Calu3 (cell line): ENCODE results near the gene CCN6. TPM values are rescaled to one million over a fixed set of nuclear protein-coding genes. Genes with fewer than 3 reads are reported as not detected.

Experiments used
- BruUV-seq: library from RNA; stranded (reverse); fragments of 400-500 nt; replicated peaks from 2 replicates; lab custom pipeline; 2021; lab: Mats Ljungman, UMichigan
- CTCF ChIA-PET: fragments of 300-600 bp; sonication (Branson Sonifier 250); formaldehyde crosslinking; loops from one replicate; lab custom pipeline; 2022; ENCODE audit warnings: antibody characterized with exemption; lab: Charles Lee
- DNase-seq: peaks from one replicate; pipeline ENCODE4 v3.0.0; 2022
- H3K27ac Mint-ChIP-seq: one replicate; pipeline ENCODE4 v1.8.0; 2022; ENCODE audit warnings: mixed read lengths; ENCODE audit not compliant: unreplicated experiment
- H3K27me3 Mint-ChIP-seq: one replicate; pipeline ENCODE4 v1.8.0; 2022; ENCODE audit warnings: mixed read lengths; ENCODE audit not compliant: unreplicated experiment
- H3K36me3 Mint-ChIP-seq: one replicate; pipeline ENCODE4 v1.8.0; 2022; ENCODE audit warnings: mild to moderate bottlenecking, moderate library complexity, mixed read lengths; ENCODE audit not compliant: insufficient read depth, unreplicated experiment
- H3K4me1 Mint-ChIP-seq: one replicate; pipeline ENCODE4 v1.8.0; 2022; ENCODE audit warnings: mild to moderate bottlenecking, low read depth, mixed read lengths; ENCODE audit not compliant: unreplicated experiment
- H3K4me3 Mint-ChIP-seq: one replicate; pipeline ENCODE4 v1.8.0; 2022; ENCODE audit warnings: mild to moderate bottlenecking, low read depth, moderate library complexity, mixed read lengths; ENCODE audit not compliant: unreplicated experiment
- H3K9me3 Mint-ChIP-seq: one replicate; pipeline ENCODE4 v1.8.0; 2022; ENCODE audit warnings: low read depth, mixed read lengths; ENCODE audit not compliant: unreplicated experiment
- CTCF ChIP-seq: fragments of 200-600 bp; IDR thresholded peaks from one replicate; pipeline ENCODE4 v1.8.0; 2022; ENCODE audit warnings: antibody characterized with exemption; ENCODE audit not compliant: unreplicated experiment
- intact Hi-C: fragments of 100-400 bp; cut with micrococcal nuclease; formaldehyde crosslinking; loops from one replicate; pipeline ENCODE4 v1.10.0; 2022; ENCODE audit not compliant: unreplicated experiment
- total RNA-seq: library from RNA; stranded (reverse); gene quantifications from 2 replicates; pipeline ENCODE4 v1.2.3, GENCODE V29; 2022

Gene CCN6
- total RNA-seq, 1 experiment from 2014 or later = not detected

GRCh38 chr6:112017760-112018537, 36.0 kb upstream of the CCN6 start:
- no peak overlapping the region for H3K27ac Mint-ChIP-seq
- no peaks in the 10 kb centered on the region for H3K4me1 Mint-ChIP-seq
- intact Hi-C loops = no loop called here
- H3K27me3 Mint-ChIP-seq = peaks cover 13% of the 10 kb centered on the region
- H3K9me3 Mint-ChIP-seq = no peaks in the 10 kb centered on the region
- no TSS peak for BruUV-seq
- no peaks in the 10 kb centered on the region for H3K36me3 Mint-ChIP-seq
- CTCF ChIA-PET = interaction anchor here (1.6 kb wide), 1 partner anchor 22 kb away, joined by 4 read pairs; no protein-coding TSS in a partner anchor
- H3K4me3 Mint-ChIP-seq = no peak overlapping the region
- no peak for DNase-seq
- TF ChIP-seq CTCF = no peak

- no peak overlapping the region for H3K27ac Mint-ChIP-seq
- intact Hi-C loops = no loop called here
- no peaks in the 10 kb centered on the region for H3K9me3 Mint-ChIP-seq
- H3K4me1 Mint-ChIP-seq = no peaks in the 10 kb centered on the region
- peaks cover 16% of the 10 kb centered on the region for H3K27me3 Mint-ChIP-seq
- CTCF ChIA-PET = no interaction called here
- H3K36me3 Mint-ChIP-seq = no peaks in the 10 kb centered on the region
- no TSS peak for BruUV-seq
- no peak overlapping the region for H3K4me3 Mint-ChIP-seq
- DNase-seq = no peak
- TF ChIP-seq CTCF = no peak
Measured at GRCh38 chr6:112018619-112019416, 35.1 kb upstream of the CCN6 start.

GRCh38 chr6:112019589-112019988, 34.3 kb upstream of the CCN6 start:
- DNase-seq = no peak
- Mint-ChIP-seq H3K27ac (no peak overlapping the region), H3K4me1 (no peaks in the 10 kb centered on the region), H3K27me3 (peaks cover 16% of the 10 kb centered on the region), H3K36me3 (no peaks in the 10 kb centered on the region), H3K4me3 (no peak overlapping the region), H3K9me3 (no peaks in the 10 kb centered on the region)
- intact Hi-C loops = no loop called here
- no peak for TF ChIP-seq CTCF
- BruUV-seq = no TSS peak
- CTCF ChIA-PET = no interaction called here

- no peak for TF ChIP-seq CTCF
- Mint-ChIP-seq H3K36me3 (no peaks in the 10 kb centered on the region), H3K4me3 (no peak overlapping the region), H3K27me3 (peaks cover 16% of the 10 kb centered on the region), H3K27ac (no peak overlapping the region), H3K9me3 (no peaks in the 10 kb centered on the region), H3K4me1 (no peaks in the 10 kb centered on the region)
- CTCF ChIA-PET = no interaction called here
- intact Hi-C loops = no loop called here
- no peak for DNase-seq
- no TSS peak for BruUV-seq
Measured at GRCh38 chr6:112021691-112022310, 32.1 kb upstream of the CCN6 start.
